ENCODE measurements around the gene S100A13.
A peak's percentile ranks its signal among the peaks of the same experiment; 100 is the strongest.

Gene S100A13

DNA sequence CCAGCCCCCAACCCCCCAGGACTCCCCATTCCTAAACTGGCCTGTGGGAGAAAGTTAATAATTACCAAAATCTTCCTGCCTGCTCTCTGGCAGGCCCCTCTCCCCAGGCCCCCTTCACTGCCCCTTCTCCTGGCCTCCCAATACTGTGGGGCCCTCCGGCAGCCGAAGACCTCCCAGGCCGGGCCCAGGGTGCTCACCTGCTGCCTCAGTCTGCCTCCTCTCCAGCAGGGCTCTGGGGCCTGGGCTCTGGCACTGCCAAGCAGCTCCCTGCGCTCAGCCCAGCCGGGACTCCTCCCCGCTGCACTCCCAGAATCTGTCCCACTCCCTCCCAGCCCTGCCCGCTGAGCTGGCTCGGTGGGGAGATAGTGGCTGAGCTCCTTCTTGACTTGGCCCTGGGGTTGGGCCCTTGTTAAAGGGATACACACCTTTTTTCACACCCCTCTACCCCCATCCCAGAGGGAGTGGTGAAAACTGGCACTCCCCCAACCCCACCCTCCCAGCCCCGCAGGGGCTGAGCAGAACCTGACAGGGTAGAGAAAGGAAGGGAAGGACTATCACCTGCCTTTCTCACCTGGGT, 14.5 kb downstream of the S100A13 start, which contains the start of gene S100A16:
Gene S100A16, minus strand, starts transcription at position 383 of the 577 bp plus-strand sequence. CDS start 4,986 bp downstream, outside the sequence.
- Histone ChIP-seq H3K4me1 (ENCODE audit: control insufficient read depth, insufficient read depth, low read length) (peaks cover 60% of the 10 kb centered on the region), H3K27ac (ENCODE audit: low read depth, low read length) (no peak within 1 kb of the TSS), H3K36me3 (ENCODE audit: control insufficient read depth, insufficient read depth, low read length) (no peaks in the 10 kb centered on the region), H3K9me3 (ENCODE audit: control insufficient read depth, insufficient read depth, low read depth, low read length) (no peaks in the 10 kb centered on the region), H3K9ac (ENCODE audit: low read length) (peak within 1 kb of the TSS; percentile 5), H3K27me3 (ENCODE audit: control insufficient read depth, insufficient read depth, low read length) (peaks cover 3% of the 10 kb centered on the region; the same call in 1 of the 2 replicates), H3K4me3 (ENCODE audit: low read depth, low read length) (peak within 1 kb of the TSS; percentile 44)

DNA sequence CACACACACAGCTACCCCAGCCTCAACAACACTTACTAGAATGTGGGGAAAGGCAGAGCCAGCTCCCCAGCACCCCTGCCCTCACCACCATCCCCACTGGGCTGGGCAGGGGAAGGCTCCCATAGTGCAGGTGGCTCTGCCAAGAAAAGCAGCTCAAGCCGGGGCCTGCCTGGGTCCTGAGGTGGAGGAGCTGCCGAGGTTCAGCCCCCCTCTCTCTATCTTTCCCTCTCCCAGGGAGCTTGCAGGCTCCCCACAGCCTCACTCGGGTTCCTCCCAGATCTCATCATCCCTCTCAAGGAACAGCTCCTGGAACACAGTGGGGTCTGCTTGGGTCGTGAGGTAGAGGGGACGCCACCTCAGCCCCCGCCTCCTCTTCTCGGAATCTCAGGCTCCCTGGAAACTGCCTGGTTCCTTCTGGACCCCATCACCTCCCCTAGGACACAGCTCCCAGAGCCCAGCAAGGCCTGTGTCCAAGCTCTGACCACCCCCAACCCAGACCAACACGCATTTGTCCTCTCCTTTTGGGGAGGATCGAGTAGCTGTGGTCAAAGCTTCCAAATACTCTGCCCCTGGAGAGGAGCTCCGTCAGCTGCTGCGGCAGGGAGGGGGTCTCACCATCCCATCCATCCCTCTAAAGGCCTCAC, 15.1 kb downstream of the S100A13 start:
- Histone ChIP-seq H3K9me3 (ENCODE audit: control insufficient read depth, insufficient read depth, low read depth, low read length) (no peaks in the 10 kb centered on the region), H3K27me3 (ENCODE audit: control insufficient read depth, insufficient read depth, low read length) (peaks cover 9% of the 10 kb centered on the region), H3K4me3 (ENCODE audit: low read depth, low read length) (peak overlapping the region; percentile 44), H3K36me3 (ENCODE audit: control insufficient read depth, insufficient read depth, low read length) (no peaks in the 10 kb centered on the region), H3K27ac (ENCODE audit: low read depth, low read length) (no peak overlapping the region), H3K9ac (ENCODE audit: low read length) (peak overlapping the region; percentile 5), H3K4me1 (ENCODE audit: control insufficient read depth, insufficient read depth, low read length) (peaks cover 66% of the 10 kb centered on the region)

DNA sequence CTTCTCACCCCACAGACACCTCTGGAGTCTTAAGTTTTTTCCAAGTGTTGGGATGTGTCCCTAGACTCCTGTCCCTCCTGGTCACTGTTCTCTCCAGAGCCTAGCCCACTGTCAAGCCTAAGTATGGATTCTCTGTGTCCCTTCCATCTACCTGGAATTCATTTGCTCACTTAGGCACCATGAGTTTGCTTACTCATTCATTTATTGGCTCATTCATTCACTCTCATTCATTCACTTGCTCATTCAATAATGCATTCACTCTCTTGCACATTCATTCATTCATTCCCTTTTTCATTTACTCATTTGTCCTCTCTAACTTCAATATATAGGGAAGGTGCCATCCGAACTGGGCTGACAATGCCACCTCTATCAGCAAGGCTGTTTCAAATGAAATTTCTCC, 15.9 kb downstream of the S100A13 start:
- peaks cover 70% of the 10 kb centered on the region for H3K4me1 ChIP-seq (ENCODE audit: control insufficient read depth, insufficient read depth, low read length)
- H3K36me3 ChIP-seq (ENCODE audit: control insufficient read depth, insufficient read depth, low read length), result no peaks in the 10 kb centered on the region
- no peak overlapping the region for H3K4me3 ChIP-seq (ENCODE audit: low read depth, low read length)
- H3K9ac ChIP-seq (ENCODE audit: low read length), result no peak overlapping the region
- no peaks in the 10 kb centered on the region for H3K9me3 ChIP-seq (ENCODE audit: control insufficient read depth, insufficient read depth, low read depth, low read length)
- no peak overlapping the region for H3K27ac ChIP-seq (ENCODE audit: low read depth, low read length)
- peaks cover 11% of the 10 kb centered on the region for H3K27me3 ChIP-seq (ENCODE audit: control insufficient read depth, insufficient read depth, low read length)

DNA sequence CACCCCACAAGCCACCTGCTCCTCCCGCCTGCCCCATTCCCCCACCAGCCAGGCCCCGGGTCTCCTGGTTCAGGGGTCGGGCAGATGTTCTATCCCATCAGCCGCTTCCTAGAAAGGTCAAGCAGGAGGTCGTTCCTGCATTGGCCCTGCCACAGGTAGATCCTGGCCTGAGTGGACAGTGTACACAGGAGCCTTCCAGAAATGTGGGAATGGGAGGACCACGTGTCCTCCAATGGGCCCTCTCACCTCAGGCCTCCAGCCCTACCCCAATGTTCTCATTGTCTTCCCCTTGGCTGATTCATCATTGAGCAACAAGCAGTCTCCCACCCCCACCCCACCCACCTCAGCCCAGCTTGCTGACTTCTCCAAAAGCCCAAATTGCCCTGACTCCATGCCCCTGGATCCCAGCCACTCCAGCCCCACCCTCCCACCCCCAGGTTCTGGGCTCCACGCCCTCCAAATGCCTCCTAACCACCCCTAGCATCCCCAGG, 16.4 kb downstream of the S100A13 start:
- Histone ChIP-seq H3K27ac (ENCODE audit: low read depth, low read length) (no peak overlapping the region), H3K9me3 (ENCODE audit: control insufficient read depth, insufficient read depth, low read depth, low read length) (no peaks in the 10 kb centered on the region), H3K4me3 (ENCODE audit: low read depth, low read length) (no peak overlapping the region), H3K27me3 (ENCODE audit: control insufficient read depth, insufficient read depth, low read length) (peaks cover 11% of the 10 kb centered on the region), H3K9ac (ENCODE audit: low read length) (no peak overlapping the region), H3K4me1 (ENCODE audit: control insufficient read depth, insufficient read depth, low read length) (peaks cover 68% of the 10 kb centered on the region), H3K36me3 (ENCODE audit: control insufficient read depth, insufficient read depth, low read length) (no peaks in the 10 kb centered on the region)

DNA sequence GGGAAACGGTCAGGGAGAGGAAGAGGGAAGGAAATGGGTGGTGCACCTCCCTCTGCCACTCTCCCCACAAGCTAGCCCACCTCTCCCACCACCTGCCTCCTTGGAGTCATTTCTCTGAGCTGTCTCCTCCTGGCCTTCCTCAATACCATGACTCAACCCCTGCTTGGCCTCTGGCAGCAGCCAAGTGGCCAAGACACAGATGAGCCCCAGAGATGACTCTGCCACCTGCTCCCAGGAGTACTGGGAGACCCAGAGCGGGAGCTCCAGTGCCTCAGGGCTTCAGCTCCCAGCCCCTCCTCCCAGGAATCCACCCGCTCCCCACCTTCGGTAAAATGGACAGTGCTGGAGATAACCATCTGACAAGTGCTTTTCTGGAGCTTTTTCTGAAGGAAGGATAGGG, 17.0 kb downstream of the S100A13 start:
- Histone ChIP-seq H3K4me1 (ENCODE audit: control insufficient read depth, insufficient read depth, low read length) (peaks cover 67% of the 10 kb centered on the region), H3K4me3 (ENCODE audit: low read depth, low read length) (no peak overlapping the region), H3K27me3 (ENCODE audit: control insufficient read depth, insufficient read depth, low read length) (peaks cover 11% of the 10 kb centered on the region), H3K36me3 (ENCODE audit: control insufficient read depth, insufficient read depth, low read length) (no peaks in the 10 kb centered on the region), H3K9me3 (ENCODE audit: control insufficient read depth, insufficient read depth, low read depth, low read length) (no peaks in the 10 kb centered on the region), H3K27ac (ENCODE audit: low read depth, low read length) (no peak overlapping the region), H3K9ac (ENCODE audit: low read length) (no peak overlapping the region)

DNA sequence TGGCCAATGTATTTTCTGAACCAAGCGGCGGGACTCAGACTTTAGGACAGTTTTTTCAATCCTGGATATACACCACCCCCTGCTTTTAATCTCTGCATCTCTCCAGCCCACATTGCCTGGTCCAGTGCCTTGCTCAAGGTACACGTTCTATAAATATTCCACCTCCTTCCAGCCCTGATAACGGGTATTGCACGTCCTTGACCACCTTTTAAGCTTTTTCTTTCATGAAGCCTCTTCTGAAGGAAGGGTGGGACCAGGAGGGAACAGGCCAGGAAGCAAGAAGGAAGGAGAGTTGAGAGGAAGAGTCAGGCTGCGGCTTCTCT, 17.8 kb downstream of the S100A13 start:
- Histone ChIP-seq H3K36me3 (ENCODE audit: control insufficient read depth, insufficient read depth, low read length) (no peaks in the 10 kb centered on the region), H3K9me3 (ENCODE audit: control insufficient read depth, insufficient read depth, low read depth, low read length) (no peaks in the 10 kb centered on the region), H3K4me1 (ENCODE audit: control insufficient read depth, insufficient read depth, low read length) (peaks cover 67% of the 10 kb centered on the region), H3K27ac (ENCODE audit: low read depth, low read length) (no peak overlapping the region), H3K9ac (ENCODE audit: low read length) (no peak overlapping the region), H3K27me3 (ENCODE audit: control insufficient read depth, insufficient read depth, low read length) (peaks cover 11% of the 10 kb centered on the region), H3K4me3 (ENCODE audit: low read depth, low read length) (peak overlapping the region; percentile 36; the same call in 1 of the 2 replicates)

DNA sequence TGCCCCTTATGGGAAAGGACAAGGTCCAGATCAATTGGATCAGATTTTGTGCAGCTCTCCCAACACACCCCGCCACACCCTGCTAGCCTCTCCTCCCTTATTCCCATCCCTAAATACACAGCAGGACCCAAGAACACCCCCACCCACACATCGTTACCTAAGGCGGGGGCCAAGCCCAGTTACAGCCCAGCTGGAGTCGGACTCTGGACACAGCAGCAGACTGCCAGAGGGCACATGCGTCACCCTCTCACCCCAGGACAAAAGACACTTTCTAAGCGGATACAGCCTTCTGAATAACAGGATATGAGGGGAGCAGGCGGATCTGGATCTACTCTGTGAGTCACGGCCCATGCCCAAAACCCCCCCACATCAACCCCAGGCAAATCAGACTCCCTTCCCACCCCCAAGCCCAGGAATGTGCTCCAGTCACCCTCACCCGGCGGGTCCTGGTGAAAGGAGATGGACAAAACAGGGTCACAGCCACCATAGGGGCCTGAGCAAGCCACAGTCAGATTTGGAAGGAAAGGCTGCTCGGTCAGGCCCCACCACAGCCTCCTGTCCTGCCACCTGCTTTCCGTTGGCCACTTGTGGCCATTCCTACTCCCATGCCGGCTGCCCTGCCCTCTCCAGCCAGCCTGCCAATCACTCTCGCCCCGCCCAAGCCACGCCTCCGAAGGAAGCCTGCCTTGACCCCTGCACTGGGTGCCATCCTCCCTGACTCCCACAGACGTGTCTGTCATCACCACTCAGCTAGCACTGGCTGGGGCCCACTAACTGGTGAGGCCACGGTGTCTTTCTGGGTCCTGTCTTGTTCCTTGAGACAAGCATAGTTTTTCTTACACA, 18.3 kb downstream of the S100A13 start:
- peak overlapping the region; percentile 36 for H3K4me3 ChIP-seq (ENCODE audit: low read depth, low read length)
- no peaks in the 10 kb centered on the region for H3K9me3 ChIP-seq (ENCODE audit: control insufficient read depth, insufficient read depth, low read depth, low read length)
- H3K27ac ChIP-seq (ENCODE audit: low read depth, low read length), result peak overlapping the region; percentile 12; the same call in 1 of the 2 replicates
- H3K27me3 ChIP-seq (ENCODE audit: control insufficient read depth, insufficient read depth, low read length), result peaks cover 11% of the 10 kb centered on the region
- H3K36me3 ChIP-seq (ENCODE audit: control insufficient read depth, insufficient read depth, low read length), result no peaks in the 10 kb centered on the region
- H3K9ac ChIP-seq (ENCODE audit: low read length), result peak overlapping the region; percentile 35
- peaks cover 67% of the 10 kb centered on the region for H3K4me1 ChIP-seq (ENCODE audit: control insufficient read depth, insufficient read depth, low read length)

DNA sequence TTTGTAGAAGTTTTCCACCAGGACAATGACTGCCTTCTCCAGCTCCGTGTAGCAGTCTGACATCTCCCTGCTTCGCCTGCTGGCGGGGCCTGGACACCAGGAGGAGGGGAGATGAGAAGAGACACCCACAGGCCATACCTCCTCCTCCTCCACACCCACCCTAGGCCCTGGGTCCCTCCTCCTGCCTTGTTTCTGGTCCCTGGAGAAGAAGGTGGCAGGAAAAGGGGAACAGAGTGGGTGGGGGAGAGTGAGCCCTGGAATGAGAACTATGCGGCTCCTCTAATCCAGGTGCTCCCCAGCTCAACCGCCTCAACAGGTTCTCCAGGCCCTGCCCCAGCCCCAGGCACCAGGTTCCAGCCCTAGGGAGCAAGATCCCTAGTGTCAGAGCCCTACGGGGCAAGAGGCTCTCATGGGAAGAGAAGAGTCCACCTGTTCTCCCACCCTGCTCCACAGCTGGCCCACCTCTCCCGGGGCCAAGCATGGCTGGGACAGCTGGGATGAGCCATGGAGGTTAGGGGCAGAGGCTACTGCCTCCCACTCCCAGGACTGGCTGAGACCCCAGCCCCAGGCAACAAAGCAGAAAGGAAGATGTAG, 19.1 kb downstream of the S100A13 start:
- Histone ChIP-seq H3K27ac (ENCODE audit: low read depth, low read length) (peak overlapping the region; percentile 12; the same call in 1 of the 2 replicates), H3K4me3 (ENCODE audit: low read depth, low read length) (peak overlapping the region; percentile 36; the same call in 1 of the 2 replicates)

DNA sequence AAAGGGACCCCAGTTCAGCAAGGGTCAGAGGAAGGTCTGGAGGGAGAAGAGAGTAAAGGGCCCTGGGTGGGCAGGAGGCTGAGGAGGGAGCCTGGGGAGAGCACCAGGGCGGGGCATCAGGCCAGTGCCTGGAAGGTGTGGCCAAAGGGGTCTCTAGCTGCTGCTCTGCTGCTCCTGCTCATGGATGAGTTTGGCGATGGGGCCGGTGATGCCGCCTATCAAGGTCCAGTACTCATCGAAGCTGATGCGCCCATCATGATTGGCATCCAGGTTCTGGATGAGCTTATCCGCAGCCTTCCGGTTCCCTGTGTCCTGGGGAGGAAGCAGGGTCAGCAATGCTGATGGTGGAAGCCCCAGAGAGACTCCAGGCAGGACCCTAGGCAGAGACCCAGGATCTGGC, 19.9 kb downstream of the S100A13 start:
- no peak overlapping the region for H3K27ac ChIP-seq (ENCODE audit: low read depth, low read length)
- no peak overlapping the region for H3K4me3 ChIP-seq (ENCODE audit: low read depth, low read length)
- no peak overlapping the region for H3K9ac ChIP-seq (ENCODE audit: low read length)
- no peaks in the 10 kb centered on the region for H3K36me3 ChIP-seq (ENCODE audit: control insufficient read depth, insufficient read depth, low read length)
- peaks cover 55% of the 10 kb centered on the region for H3K4me1 ChIP-seq (ENCODE audit: control insufficient read depth, insufficient read depth, low read length)
- H3K27me3 ChIP-seq (ENCODE audit: control insufficient read depth, insufficient read depth, low read length), result peaks cover 11% of the 10 kb centered on the region
- H3K9me3 ChIP-seq (ENCODE audit: control insufficient read depth, insufficient read depth, low read depth, low read length), result no peaks in the 10 kb centered on the region

More for the DNA sequence above, 19.1 kb downstream of the S100A13 start:
- Histone ChIP-seq H3K9ac (ENCODE audit: low read length) (peak overlapping the region; percentile 35), H3K36me3 (ENCODE audit: control insufficient read depth, insufficient read depth, low read length) (no peaks in the 10 kb centered on the region), H3K4me1 (ENCODE audit: control insufficient read depth, insufficient read depth, low read length) (peaks cover 63% of the 10 kb centered on the region), H3K9me3 (ENCODE audit: control insufficient read depth, insufficient read depth, low read depth, low read length) (no peaks in the 10 kb centered on the region), H3K27me3 (ENCODE audit: control insufficient read depth, insufficient read depth, low read length) (peaks cover 11% of the 10 kb centered on the region)

DNA sequence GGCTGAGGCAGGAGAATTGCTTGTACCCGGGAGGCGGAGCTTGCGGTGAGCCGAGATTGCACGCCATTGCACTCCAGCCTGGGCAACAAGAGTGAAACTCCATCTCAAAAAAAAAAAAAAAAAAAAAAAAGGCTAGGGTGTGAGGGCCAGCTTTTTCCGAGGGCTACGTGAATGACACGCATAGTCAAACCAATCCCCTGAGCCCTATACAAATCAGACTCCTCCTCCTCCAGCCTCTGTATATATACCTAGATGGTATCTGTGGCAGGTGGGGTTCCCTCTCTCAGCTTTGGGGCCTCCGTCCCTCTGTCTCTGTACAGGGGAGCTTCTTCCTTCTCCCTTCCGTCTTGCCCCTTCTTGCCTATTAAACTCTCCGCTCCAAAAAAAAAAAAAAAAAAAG, 21.1 kb downstream of the S100A13 start:
- Histone ChIP-seq H3K9me3 (ENCODE audit: control insufficient read depth, insufficient read depth, low read depth, low read length) (no peaks in the 10 kb centered on the region), H3K27me3 (ENCODE audit: control insufficient read depth, insufficient read depth, low read length) (peaks cover 11% of the 10 kb centered on the region; the same call in 1 of the 2 replicates), H3K4me1 (ENCODE audit: control insufficient read depth, insufficient read depth, low read length) (peaks cover 46% of the 10 kb centered on the region), H3K4me3 (ENCODE audit: low read depth, low read length) (no peak overlapping the region), H3K9ac (ENCODE audit: low read length) (no peak overlapping the region), H3K27ac (ENCODE audit: low read depth, low read length) (no peak overlapping the region), H3K36me3 (ENCODE audit: control insufficient read depth, insufficient read depth, low read length) (no peaks in the 10 kb centered on the region)

All from HUES6 (cell line).